H9 (cell line): ENCODE results near the gene LGALS9. TPM values are rescaled to one million over a fixed set of nuclear protein-coding genes. Genes with fewer than 3 reads are reported as not detected.

Source experiments
- DNase-seq: peaks from one replicate; pipeline ENCODE4 v3.0.0-alpha.2; 2017
- H2AFZ ChIP-seq: one replicate; pipeline ENCODE4 v1.6.1; 2013; ENCODE audit warnings: mild to moderate bottlenecking, low read length, control low read depth, moderate library complexity
- H2AK5ac ChIP-seq: 2 replicates; pipeline ENCODE4 v1.6.1; 2013; ENCODE audit warnings: low read length, control low read depth, mixed read lengths; ENCODE audit not compliant: insufficient read length
- H2BK120ac ChIP-seq: one replicate; pipeline ENCODE4 v1.6.1; 2013; ENCODE audit warnings: low read depth, mild to moderate bottlenecking, low read length, control low read depth, inconsistent platforms; ENCODE audit not compliant: poor library complexity, severe bottlenecking
- H2BK12ac ChIP-seq: 2 replicates; pipeline ENCODE4 v1.6.1; 2013; ENCODE audit warnings: low read length, control low read depth, mixed read lengths, low read depth; ENCODE audit not compliant: insufficient read length
- H2BK15ac ChIP-seq: 2 replicates; pipeline ENCODE4 v1.6.1; 2013; ENCODE audit warnings: low read depth, low read length, control low read depth
- H2BK20ac ChIP-seq: one replicate; pipeline ENCODE4 v1.6.1; 2013; ENCODE audit warnings: low read depth, mild to moderate bottlenecking, low read length, control low read depth, inconsistent platforms; ENCODE audit not compliant: poor library complexity, severe bottlenecking
- H2BK5ac ChIP-seq: 2 replicates; pipeline ENCODE4 v1.6.1; 2013; ENCODE audit warnings: low read length, control low read depth, mixed read lengths; ENCODE audit not compliant: insufficient read length
- H3K14ac ChIP-seq: 2 replicates; pipeline ENCODE4 v1.6.1; 2013; ENCODE audit warnings: low read length, control low read depth; ENCODE audit not compliant: insufficient read depth
- H3K18ac ChIP-seq: 2 replicates; pipeline ENCODE4 v1.6.1; 2013; ENCODE audit warnings: low read depth, mild to moderate bottlenecking, mixed read lengths, low read length, control low read depth; ENCODE audit not compliant: insufficient read length
- H3K23ac ChIP-seq: 2 replicates; pipeline ENCODE4 v1.6.1; 2013; ENCODE audit warnings: low read length, control low read depth, mixed read lengths, low read depth; ENCODE audit not compliant: insufficient read length
- H3K23me2 ChIP-seq: 2 replicates; pipeline ENCODE4 v1.6.1; 2013; ENCODE audit warnings: low read depth, mild to moderate bottlenecking, mixed read lengths, low read length, control low read depth; ENCODE audit not compliant: insufficient read length, poor library complexity, severe bottlenecking
- H3K27ac ChIP-seq: 2 replicates; pipeline ENCODE4 v1.5.1; 2013; ENCODE audit warnings: low read length, control low read depth, mixed read lengths, low read depth; ENCODE audit not compliant: insufficient read length
- H3K27me3 ChIP-seq: 2 replicates; pipeline ENCODE4 v1.6.1; 2013; ENCODE audit warnings: low read length, control low read depth, inconsistent platforms; ENCODE audit not compliant: insufficient read depth
- H3K4ac ChIP-seq: 2 replicates; pipeline ENCODE4 v1.6.1; 2013; ENCODE audit warnings: low read depth, mild to moderate bottlenecking, control low read depth, inconsistent platforms, low read length, moderate library complexity
- H3K4me1 ChIP-seq: 2 replicates; pipeline ENCODE4 v1.6.1; 2013; ENCODE audit warnings: low read length, control low read depth, inconsistent platforms; ENCODE audit not compliant: insufficient read depth
- H3K4me2 ChIP-seq: 2 replicates; pipeline ENCODE4 v1.6.1; 2013; ENCODE audit warnings: low read length, control low read depth, mixed read lengths; ENCODE audit not compliant: insufficient read length, insufficient read depth
- H3K56ac ChIP-seq: 2 replicates; pipeline ENCODE4 v1.6.1; 2013; ENCODE audit warnings: low read depth, mild to moderate bottlenecking, mixed read lengths, low read length, control low read depth; ENCODE audit not compliant: insufficient read length
- H3K79me1 ChIP-seq: 2 replicates; pipeline ENCODE4 v1.6.1; 2013; ENCODE audit warnings: low read depth, mild to moderate bottlenecking, moderate library complexity, low read length, control low read depth, inconsistent platforms; ENCODE audit not compliant: insufficient read depth, poor library complexity, severe bottlenecking
- H3K79me2 ChIP-seq: 2 replicates; pipeline ENCODE4 v1.6.1; 2013; ENCODE audit warnings: low read length, control low read depth, inconsistent platforms; ENCODE audit not compliant: insufficient read depth
- H3K9ac ChIP-seq: 2 replicates; pipeline ENCODE4 v1.6.1; 2013; ENCODE audit warnings: low read length, control low read depth, mixed read lengths; ENCODE audit not compliant: insufficient read length; ENCODE audit errors: extremely low read depth
- H3K9me3 ChIP-seq: one replicate; pipeline ENCODE4 v1.6.1; 2013; ENCODE audit warnings: low read depth, low read length, inconsistent platforms; ENCODE audit not compliant: control insufficient read depth
- H3T11ph ChIP-seq: one replicate; pipeline ENCODE4 v1.6.1; 2013; ENCODE audit warnings: mild to moderate bottlenecking, low read length, control low read depth, inconsistent platforms
- H4K20me1 ChIP-seq: one replicate; pipeline ENCODE4 v1.6.1; 2013; ENCODE audit not compliant: control insufficient read depth, insufficient read length, insufficient read depth
- H4K5ac ChIP-seq: 2 replicates; pipeline ENCODE4 v1.6.1; 2013; ENCODE audit warnings: low read depth, mild to moderate bottlenecking, mixed read lengths, low read length, control low read depth; ENCODE audit not compliant: insufficient read length
- H4K8ac ChIP-seq: replicated peaks from 2 replicates; pipeline ENCODE4 v1.6.1; 2013; ENCODE audit warnings: low read length, control low read depth, mixed read lengths, low read depth; ENCODE audit not compliant: insufficient read length
- H4K91ac ChIP-seq: 2 replicates; pipeline ENCODE4 v1.6.1; 2013; ENCODE audit warnings: low read depth, mild to moderate bottlenecking, moderate library complexity, mixed read lengths, low read length, control low read depth; ENCODE audit not compliant: insufficient read length
- H3K27ac Mint-ChIP-seq, 3 experiments: 2 replicates in 2 of 3; 3 replicates in 1 of 3; pipeline ENCODE4 v1.8.0; 2020 to 2021; ENCODE audit warnings: mixed read lengths in 3 of 3, mild to moderate bottlenecking in 1 of 3, moderate library complexity in 1 of 3
- H3K27me3 Mint-ChIP-seq: 2 replicates; pipeline ENCODE4 v1.8.0; 2021; ENCODE audit warnings: low read depth, mild to moderate bottlenecking, moderate library complexity, mixed read lengths
- H3K36me3 Mint-ChIP-seq, 3 experiments: 2 replicates in 2 of 3; 3 replicates in 1 of 3; pipeline ENCODE4 v1.8.0; 2020 to 2021; ENCODE audit warnings: low read depth in 3 of 3, mixed read lengths in 3 of 3; ENCODE audit not compliant: insufficient read depth in 1 of 3
- H3K4me1 Mint-ChIP-seq, 2 experiments: 2 replicates each; pipeline ENCODE4 v1.8.0; 2020; ENCODE audit warnings: mixed read lengths in 2 of 2
- H3K4me3 Mint-ChIP-seq, 2 experiments: 2 replicates in 1 of 2; 3 replicates in 1 of 2; pipeline ENCODE4 v1.8.0; 2020 to 2021; ENCODE audit warnings: mild to moderate bottlenecking in 2 of 2, mixed read lengths in 2 of 2, moderate library complexity in 1 of 2
- H3K9me3 Mint-ChIP-seq, 2 experiments: 2 replicates in 1 of 2; 3 replicates in 1 of 2; pipeline ENCODE4 v1.8.0; 2020; ENCODE audit warnings: mild to moderate bottlenecking in 2 of 2, mixed read lengths in 2 of 2, moderate library complexity in 1 of 2
- WGBS: extraction: QIAGEN DNeasy Blood & Tissue Kit; methylation state at CpG from one replicate; pipeline ENCODE4 v1.1.7; 2013; ENCODE audit warnings: missing lambda C conversion rate, low lambda C conversion rate, mixed read lengths; ENCODE audit not compliant: insufficient read length; ENCODE audit errors: extremely low coverage; 5-methylcytosine and 5-hydroxymethylcytosine counted together
- total RNA-seq: library from RNA; stranded (reverse); gene quantifications from 2 replicates; pipeline ENCODE4 v1.2.1, GENCODE V29; 2021
- TF ChIP-seq, protein P1 (sequence below): fragments of 200-600 bp; sonication (generic); conservative IDR thresholded peaks from 3 replicates; pipeline ENCODE4 v1.8.0; 2021; ENCODE audit warnings: antibody characterized with exemption, mild to moderate bottlenecking

The LGALS9 gene
- total RNA-seq, 1 experiment from 2014 or later: 2.5 TPM

DNA sequence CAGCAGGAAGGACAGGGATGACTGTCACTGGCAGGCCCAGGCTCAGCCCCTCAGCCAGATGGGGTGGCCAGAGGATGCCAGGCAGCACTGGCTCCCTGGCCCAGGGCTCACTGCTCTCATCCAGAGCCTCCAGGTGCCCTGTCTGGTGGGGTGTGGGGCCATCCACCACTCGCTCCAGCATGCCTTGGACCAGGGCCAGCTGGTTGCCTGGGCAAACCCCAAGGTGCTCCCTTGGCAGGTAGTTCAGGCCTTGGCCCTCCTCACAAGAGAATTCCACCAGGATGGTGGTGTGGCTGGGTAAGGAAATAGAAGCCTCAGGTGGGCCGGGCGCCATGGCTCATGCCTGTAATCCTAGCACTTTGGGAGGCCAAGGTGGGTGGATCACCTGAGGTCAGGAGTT is 29.4 kb downstream of the LGALS9 start:
- Histone ChIP-seq H3K79me1 (no peaks in the 10 kb centered on the region), H2BK5ac (no peak overlapping the region), H4K8ac (no peak overlapping the region), H3K4me2 (no peak overlapping the region), H2BK12ac (no peak overlapping the region), H3K56ac (no peak overlapping the region), H3K9me3 (no peaks in the 10 kb centered on the region), H4K20me1 (no peaks in the 10 kb centered on the region), H3K23ac (no peak overlapping the region), H3K14ac (no peak overlapping the region; the same call in 1 of the 2 replicates), H3K18ac (no peak overlapping the region), H3K23me2 (peaks cover 3% of the 10 kb centered on the region), H2BK15ac (no peak overlapping the region), H4K5ac (no peak overlapping the region), H2BK120ac (no peak overlapping the region), H3T11ph (no peak overlapping the region), H3K27ac (no peak overlapping the region), H3K27me3 (no peaks in the 10 kb centered on the region), H2BK20ac (no peak overlapping the region), H3K9ac (no peak overlapping the region), H3K4me1 (no peaks in the 10 kb centered on the region), H2AK5ac (no peak overlapping the region), H3K79me2 (no peaks in the 10 kb centered on the region), H2AFZ (no peak overlapping the region), H4K91ac (no peak overlapping the region), H3K4ac (no peak overlapping the region)
- H3K4me3 Mint-ChIP-seq: no peak overlapping the region
- no peaks in the 10 kb centered on the region for H3K36me3 Mint-ChIP-seq
- no peaks in the 10 kb centered on the region for H3K4me1 Mint-ChIP-seq
- no peaks in the 10 kb centered on the region; a peak in 1 of 5 replicates for H3K9me3 Mint-ChIP-seq
- DNase-seq: no peak
- no peak overlapping the region for H3K27ac Mint-ChIP-seq
- H3K27me3 Mint-ChIP-seq: peaks cover 4% of the 10 kb centered on the region; the same call in 1 of the 2 replicates
- WGBS: no CpG with 5 or more reads among the region's 3 CpGs
- TF ChIP-seq, protein P1, sequence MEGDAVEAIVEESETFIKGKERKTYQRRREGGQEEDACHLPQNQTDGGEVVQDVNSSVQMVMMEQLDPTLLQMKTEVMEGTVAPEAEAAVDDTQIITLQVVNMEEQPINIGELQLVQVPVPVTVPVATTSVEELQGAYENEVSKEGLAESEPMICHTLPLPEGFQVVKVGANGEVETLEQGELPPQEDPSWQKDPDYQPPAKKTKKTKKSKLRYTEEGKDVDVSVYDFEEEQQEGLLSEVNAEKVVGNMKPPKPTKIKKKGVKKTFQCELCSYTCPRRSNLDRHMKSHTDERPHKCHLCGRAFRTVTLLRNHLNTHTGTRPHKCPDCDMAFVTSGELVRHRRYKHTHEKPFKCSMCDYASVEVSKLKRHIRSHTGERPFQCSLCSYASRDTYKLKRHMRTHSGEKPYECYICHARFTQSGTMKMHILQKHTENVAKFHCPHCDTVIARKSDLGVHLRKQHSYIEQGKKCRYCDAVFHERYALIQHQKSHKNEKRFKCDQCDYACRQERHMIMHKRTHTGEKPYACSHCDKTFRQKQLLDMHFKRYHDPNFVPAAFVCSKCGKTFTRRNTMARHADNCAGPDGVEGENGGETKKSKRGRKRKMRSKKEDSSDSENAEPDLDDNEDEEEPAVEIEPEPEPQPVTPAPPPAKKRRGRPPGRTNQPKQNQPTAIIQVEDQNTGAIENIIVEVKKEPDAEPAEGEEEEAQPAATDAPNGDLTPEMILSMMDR: no peak
